ENCODE measurements around the gene NAA50. TPM values are rescaled to one million over a fixed set of nuclear protein-coding genes. Genes with fewer than 3 reads are reported as not detected.
A peak's percentile ranks its signal among the peaks of the same experiment; 100 is the strongest.

The NAA50 gene
- polyA plus RNA-seq (ENCODE audit: low read depth in 6 of 6), result 100 to 1,000 TPM in 1 of 6 donors, 10 to 100 TPM in 5; 65.5 to 103 (median 87.5) TPM

- Mint-ChIP-seq H3K4me1 (peaks cover 43 to 65% (median 63%) of the 10 kb centered on the region in 3 donors), H3K9me3 (no peaks in the 10 kb centered on the region), H3K27me3 (no peaks in the 10 kb centered on the region), H3K36me3 (peaks cover 0 to 7% of the 10 kb centered on the region in 2 donors), H3K27ac (peak within 1 kb of the TSS; percentile 100), H3K4me3 (peak within 1 kb of the TSS; percentile 88 to 100 (median 98))
- peak; percentile 88 for DNase-seq
- ATAC-seq (ENCODE audit: low read depth in 2 of 2), result peak; percentile 67 to 68
Observed at GRCh38 chr3:113745756-113746547, at the start of gene NAA50. Gene NAA50 (minus strand): TSS chr3:113746249. CDS start chr3:113745949, 300 bp downstream.

GRCh38 chr3:113795693-113796092 is 49.6 kb upstream of the NAA50 start:
- H3K27ac Mint-ChIP-seq, result peak overlapping the region in 2 of 6 donors; percentile 47 to 63
- ATAC-seq (ENCODE audit: low read depth in 2 of 2), result no peak
- no peaks in the 10 kb centered on the region for H3K9me3 Mint-ChIP-seq
- no peak overlapping the region for H3K4me3 Mint-ChIP-seq
- no peaks in the 10 kb centered on the region for H3K27me3 Mint-ChIP-seq
- peaks cover 0 to 4% (median 0%) of the 10 kb centered on the region in 3 donors for H3K4me1 Mint-ChIP-seq
- DNase-seq, result no peak
- peaks cover 23 to 24% of the 10 kb centered on the region in 2 donors for H3K36me3 Mint-ChIP-seq

GRCh38 chr3:113794526-113794925 is 48.5 kb upstream of the NAA50 start:
- ATAC-seq (ENCODE audit: low read depth in 2 of 2), result no peak

GRCh38 chr3:113791381-113791780 is 45.3 kb upstream of the NAA50 start:
- ATAC-seq (ENCODE audit: low read depth in 2 of 2), result no peak
- Mint-ChIP-seq H3K4me1 (peaks cover 0 to 4% (median 0%) of the 10 kb centered on the region in 3 donors), H3K27me3 (no peaks in the 10 kb centered on the region), H3K36me3 (peaks cover 17 to 18% of the 10 kb centered on the region in 2 donors), H3K4me3 (no peak overlapping the region), H3K27ac (peak overlapping the region in 2 of 6 donors; percentile 69 to 78), H3K9me3 (no peaks in the 10 kb centered on the region)
- DNase-seq, result no peak

More at GRCh38 chr3:113794526-113794925, 48.5 kb upstream of the NAA50 start:
- peak overlapping the region in 1 of 6 donors; percentile 2 for H3K27ac Mint-ChIP-seq
- peaks cover 0 to 4% (median 0%) of the 10 kb centered on the region in 3 donors for H3K4me1 Mint-ChIP-seq
- H3K9me3 Mint-ChIP-seq, result no peaks in the 10 kb centered on the region
- DNase-seq, result no peak
- no peak overlapping the region for H3K4me3 Mint-ChIP-seq
- no peaks in the 10 kb centered on the region for H3K27me3 Mint-ChIP-seq
- peaks cover 15 to 22% of the 10 kb centered on the region in 2 donors for H3K36me3 Mint-ChIP-seq

GRCh38 chr3:113783980-113784379 is 37.9 kb upstream of the NAA50 start:
- peak overlapping the region; percentile 64 to 94 (median 82) for H3K27ac Mint-ChIP-seq
- ATAC-seq (ENCODE audit: low read depth in 2 of 2), result peak; percentile 24 to 29
- no peak for DNase-seq
- no peak overlapping the region for H3K4me3 Mint-ChIP-seq
- H3K36me3 Mint-ChIP-seq, result peaks cover 0 to 8% of the 10 kb centered on the region in 2 donors
- no peaks in the 10 kb centered on the region for H3K9me3 Mint-ChIP-seq
- H3K27me3 Mint-ChIP-seq, result no peaks in the 10 kb centered on the region
- peaks cover 3 to 10% (median 6%) of the 10 kb centered on the region in 3 donors for H3K4me1 Mint-ChIP-seq

GRCh38 chr3:113783463-113783862 is 37.4 kb upstream of the NAA50 start:
- no peaks in the 10 kb centered on the region for H3K9me3 Mint-ChIP-seq
- H3K36me3 Mint-ChIP-seq, result peaks cover 0 to 8% of the 10 kb centered on the region in 2 donors
- no peaks in the 10 kb centered on the region for H3K27me3 Mint-ChIP-seq
- peaks cover 3 to 10% (median 6%) of the 10 kb centered on the region in 3 donors for H3K4me1 Mint-ChIP-seq
- DNase-seq, result peak; percentile 5
- peak overlapping the region in 3 of 6 donors; percentile 20 to 84 (median 41) for H3K27ac Mint-ChIP-seq
- no peak overlapping the region for H3K4me3 Mint-ChIP-seq
- peak; percentile 82 to 94 for ATAC-seq (ENCODE audit: low read depth in 2 of 2)

- H3K4me3 Mint-ChIP-seq, result no peak overlapping the region
- H3K27ac Mint-ChIP-seq, result peak overlapping the region in 1 of 6 donors; percentile 19
- peaks cover 15 to 26% (median 16%) of the 10 kb centered on the region in 3 donors for H3K4me1 Mint-ChIP-seq
Observed at GRCh38 chr3:113776564-113776963, 30.5 kb upstream of the NAA50 start.

GRCh38 chr3:113775516-113775915 is 29.5 kb upstream of the NAA50 start:
- H3K27ac Mint-ChIP-seq, result no peak overlapping the region
- H3K4me1 Mint-ChIP-seq, result peaks cover 13 to 26% (median 15%) of the 10 kb centered on the region in 3 donors
- H3K36me3 Mint-ChIP-seq, result peaks cover 0 to 7% of the 10 kb centered on the region in 2 donors
- no peak for DNase-seq
- no peak overlapping the region for H3K4me3 Mint-ChIP-seq
- no peak for ATAC-seq (ENCODE audit: low read depth in 2 of 2)
- no peaks in the 10 kb centered on the region for H3K9me3 Mint-ChIP-seq
- no peaks in the 10 kb centered on the region for H3K27me3 Mint-ChIP-seq

More at GRCh38 chr3:113776564-113776963, 30.5 kb upstream of the NAA50 start:
- Mint-ChIP-seq H3K36me3 (peaks cover 0 to 7% of the 10 kb centered on the region in 2 donors), H3K9me3 (no peaks in the 10 kb centered on the region), H3K27me3 (no peaks in the 10 kb centered on the region)
- ATAC-seq (ENCODE audit: low read depth in 2 of 2), result no peak
- no peak for DNase-seq

GRCh38 chr3:113773381-113773780 is 27.3 kb upstream of the NAA50 start:
- DNase-seq (no peak), ATAC-seq (ENCODE audit: low read depth in 2 of 2) (no peak)
- no peaks in the 10 kb centered on the region for H3K9me3 Mint-ChIP-seq
- H3K36me3 Mint-ChIP-seq, result peaks cover 0 to 7% of the 10 kb centered on the region in 2 donors
- H3K27me3 Mint-ChIP-seq, result no peaks in the 10 kb centered on the region
- H3K27ac Mint-ChIP-seq, result peak overlapping the region in 2 of 6 donors; percentile 4 to 29
- peaks cover 13 to 26% (median 15%) of the 10 kb centered on the region in 3 donors for H3K4me1 Mint-ChIP-seq
- H3K4me3 Mint-ChIP-seq, result no peak overlapping the region

- H3K4me3 Mint-ChIP-seq, result no peak overlapping the region
- peaks cover 10 to 18% (median 11%) of the 10 kb centered on the region in 3 donors for H3K4me1 Mint-ChIP-seq
- ATAC-seq (ENCODE audit: low read depth in 2 of 2), result no peak
- DNase-seq, result no peak
- H3K27ac Mint-ChIP-seq, result peak overlapping the region in 2 of 6 donors; percentile 15 to 62
- no peaks in the 10 kb centered on the region for H3K9me3 Mint-ChIP-seq
- no peaks in the 10 kb centered on the region for H3K27me3 Mint-ChIP-seq
- peaks cover 0 to 7% of the 10 kb centered on the region in 2 donors for H3K36me3 Mint-ChIP-seq
Observed at GRCh38 chr3:113771993-113772392, 25.9 kb upstream of the NAA50 start.

- Mint-ChIP-seq H3K27me3 (no peaks in the 10 kb centered on the region), H3K9me3 (no peaks in the 10 kb centered on the region), H3K36me3 (peaks cover 0 to 7% of the 10 kb centered on the region in 2 donors), H3K4me3 (no peak overlapping the region), H3K27ac (no peak overlapping the region), H3K4me1 (peaks cover 9 to 27% (median 17%) of the 10 kb centered on the region in 3 donors)
- ATAC-seq (ENCODE audit: low read depth in 2 of 2) (no peak), DNase-seq (no peak)
Observed at GRCh38 chr3:113769551-113769950, 23.5 kb upstream of the NAA50 start.

GRCh38 chr3:113764698-113765097 is 18.6 kb upstream of the NAA50 start:
- peaks cover 3 to 17% (median 4%) of the 10 kb centered on the region in 3 donors for H3K4me1 Mint-ChIP-seq
- no peaks in the 10 kb centered on the region for H3K27me3 Mint-ChIP-seq
- ATAC-seq (ENCODE audit: low read depth in 2 of 2) (no peak), DNase-seq (no peak)
- H3K9me3 Mint-ChIP-seq, result no peaks in the 10 kb centered on the region
- H3K27ac Mint-ChIP-seq, result no peak overlapping the region
- H3K4me3 Mint-ChIP-seq, result no peak overlapping the region
- no peaks in the 10 kb centered on the region for H3K36me3 Mint-ChIP-seq

GRCh38 chr3:113758389-113759024 is 12.5 kb upstream of the NAA50 start:
- no peak for DNase-seq
- H3K4me1 Mint-ChIP-seq, result peaks cover 9 to 17% (median 13%) of the 10 kb centered on the region in 3 donors
- no peak overlapping the region for H3K27ac Mint-ChIP-seq
- H3K36me3 Mint-ChIP-seq, result peaks cover 7 to 10% of the 10 kb centered on the region in 2 donors
- no peak for ATAC-seq (ENCODE audit: low read depth in 2 of 2)
- H3K9me3 Mint-ChIP-seq, result peaks cover 0 to 7% (median 4%) of the 10 kb centered on the region in 7 donors
- no peaks in the 10 kb centered on the region for H3K27me3 Mint-ChIP-seq
- no peak overlapping the region for H3K4me3 Mint-ChIP-seq

All from naive B cell (primary cell).